Measurements from ENCODE around the gene PPARG.

The PPARG gene

DNA sequence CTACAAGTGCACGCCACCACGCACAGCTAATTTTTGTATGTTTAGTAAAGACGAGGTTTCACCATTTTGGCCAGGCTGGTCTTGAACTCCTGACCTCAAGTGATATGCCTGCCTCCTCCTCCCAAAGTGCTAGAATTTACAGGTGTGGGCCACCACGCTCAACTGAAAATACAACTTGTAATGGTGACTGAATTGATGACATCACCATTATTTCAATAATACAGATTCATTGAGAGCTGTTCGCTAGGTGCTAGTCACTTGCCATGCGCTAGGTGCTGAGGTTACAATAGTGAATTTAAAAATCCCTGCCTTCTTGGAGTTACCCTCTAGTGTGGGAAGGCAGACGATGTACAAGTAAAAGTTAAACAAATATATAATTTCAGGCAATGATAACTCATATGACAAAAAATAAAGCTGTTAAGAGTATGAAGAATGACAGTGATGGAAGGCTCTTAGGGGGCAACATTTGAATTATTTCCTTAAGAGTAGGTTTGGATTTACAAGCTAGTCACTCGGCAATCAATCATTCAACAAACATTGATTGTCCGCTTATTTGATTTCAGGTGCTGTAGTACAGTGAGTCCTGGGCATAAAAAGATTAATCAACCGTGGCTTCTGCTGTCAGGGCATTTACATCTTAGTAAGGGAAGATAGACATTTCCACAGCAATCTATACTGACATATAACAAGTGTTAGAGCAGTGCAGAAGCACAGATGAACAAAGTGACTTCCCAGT is 9.1 kb upstream of the PPARG start:
- Histone ChIP-seq H3K9ac (ENCODE audit: low read length) (no peak overlapping the region), H3K79me1 (replicated peaks; ENCODE audit: low read length, poor library complexity, severe bottlenecking) (no peaks in the 10 kb centered on the region), H4K8ac (ENCODE audit: low read length) (no peak overlapping the region), H3K4me2 (ENCODE audit: low read length, poor library complexity, severe bottlenecking) (no peak overlapping the region), H3K23ac (ENCODE audit: low read length in 2 of 2) (no peak overlapping the region), H3K9me3 (ENCODE audit: control insufficient read depth, low read length) (no peaks in the 10 kb centered on the region), H3K4ac (ENCODE audit: low read depth in 1 of 2, low read length in 2 of 2) (no peak overlapping the region), H3K36me3 (ENCODE audit: control insufficient read depth in 1 of 2, insufficient read depth in 2 of 2, low read depth in 1 of 2, low read length in 2 of 2) (no peaks in the 10 kb centered on the region), H2AK5ac (ENCODE audit: low read length, severe bottlenecking) (no peak overlapping the region), H4K91ac (ENCODE audit: low read length) (no peak overlapping the region), H2BK15ac (ENCODE audit: low read depth, poor library complexity, severe bottlenecking) (no peak overlapping the region), H3K18ac (ENCODE audit: low read depth in 1 of 2, low read length in 2 of 2) (no peak overlapping the region), H2AFZ (ENCODE audit: low read depth, low read length) (no peak overlapping the region), H3K27me3 (ENCODE audit: control insufficient read depth in 1 of 2, insufficient read depth in 1 of 2, low read length in 2 of 2) (no peaks in the 10 kb centered on the region), H3K27ac (ENCODE audit: low read length, poor library complexity, severe bottlenecking) (no peak overlapping the region), H3K4me1 (ENCODE audit: control insufficient read depth, insufficient read depth, low read depth, low read length) (no peaks in the 10 kb centered on the region), H3K4me3 (ENCODE audit: insufficient read depth in 1 of 2, low read depth in 1 of 2, low read length in 2 of 2) (no peak overlapping the region), H3K14ac (ENCODE audit: low read length in 2 of 2) (no peak overlapping the region), H2BK5ac (ENCODE audit: low read depth, low read length, poor library complexity, severe bottlenecking) (no peak overlapping the region), H2BK12ac (ENCODE audit: low read length in 2 of 2) (no peak overlapping the region), H2BK120ac (ENCODE audit: low read depth, low read length) (no peak overlapping the region)
- 95% methylated on average over 3 of the region's 10 CpGs for WGBS
- no peak for DNase-seq

- Histone ChIP-seq H2AFZ (ENCODE audit: low read depth, low read length) (no peak overlapping the region), H3K4me1 (ENCODE audit: control insufficient read depth, insufficient read depth, low read depth, low read length) (no peaks in the 10 kb centered on the region), H3K27me3 (ENCODE audit: control insufficient read depth in 1 of 2, insufficient read depth in 1 of 2, low read length in 2 of 2) (no peaks in the 10 kb centered on the region), H2AK5ac (ENCODE audit: low read length, severe bottlenecking) (no peak overlapping the region), H4K91ac (ENCODE audit: low read length) (no peak overlapping the region), H2BK15ac (ENCODE audit: low read depth, poor library complexity, severe bottlenecking) (no peak overlapping the region), H3K9ac (ENCODE audit: low read length) (no peak overlapping the region), H3K4ac (ENCODE audit: low read depth in 1 of 2, low read length in 2 of 2) (no peak overlapping the region), H2BK120ac (ENCODE audit: low read depth, low read length) (no peak overlapping the region), H3K4me2 (ENCODE audit: low read length, poor library complexity, severe bottlenecking) (no peak overlapping the region), H3K23ac (ENCODE audit: low read length in 2 of 2) (no peak overlapping the region), H2BK12ac (ENCODE audit: low read length in 2 of 2) (no peak overlapping the region), H3K27ac (ENCODE audit: low read length, poor library complexity, severe bottlenecking) (no peak overlapping the region), H3K4me3 (ENCODE audit: insufficient read depth in 1 of 2, low read depth in 1 of 2, low read length in 2 of 2) (no peak overlapping the region), H3K79me1 (replicated peaks; ENCODE audit: low read length, poor library complexity, severe bottlenecking) (no peaks in the 10 kb centered on the region), H3K14ac (ENCODE audit: low read length in 2 of 2) (no peak overlapping the region), H4K8ac (ENCODE audit: low read length) (no peak overlapping the region), H3K36me3 (ENCODE audit: control insufficient read depth in 1 of 2, insufficient read depth in 2 of 2, low read depth in 1 of 2, low read length in 2 of 2) (no peaks in the 10 kb centered on the region), H2BK5ac (ENCODE audit: low read depth, low read length, poor library complexity, severe bottlenecking) (no peak overlapping the region), H3K9me3 (ENCODE audit: control insufficient read depth, low read length) (no peaks in the 10 kb centered on the region), H3K18ac (ENCODE audit: low read depth in 1 of 2, low read length in 2 of 2) (no peak overlapping the region)
- DNase-seq, result no peak
- WGBS, result 72% methylated on average over 8 of the region's 9 CpGs
Measured at GRCh38 chr3:12280357-12280806, 8.5 kb upstream of the PPARG start.

DNA sequence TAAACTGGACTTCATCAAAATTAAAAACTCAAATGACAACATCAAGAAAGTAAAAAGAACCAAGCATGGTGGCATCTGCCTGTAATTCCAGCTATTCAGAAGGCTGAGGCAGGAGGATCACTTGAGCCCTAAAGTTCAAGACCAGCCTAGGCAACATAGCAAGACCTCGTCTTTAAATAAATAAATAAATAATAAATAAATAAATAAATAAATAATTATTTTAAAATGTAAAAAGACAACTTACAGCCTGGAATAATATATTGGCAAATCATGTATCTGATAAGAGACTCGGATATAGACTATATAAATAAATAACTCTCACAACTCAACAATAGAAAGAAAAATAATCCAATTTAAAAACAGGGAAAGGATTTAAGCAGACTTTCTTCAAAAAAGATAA is 4.3 kb upstream of the PPARG start:
- DNase-seq, result no peak
- H3K18ac ChIP-seq (ENCODE audit: low read depth in 1 of 2, low read length in 2 of 2), result no peak overlapping the region
- no peak overlapping the region for H2BK120ac ChIP-seq (ENCODE audit: low read depth, low read length)
- H3K4me2 ChIP-seq (ENCODE audit: low read length, poor library complexity, severe bottlenecking), result no peak overlapping the region
- no peak overlapping the region for H2BK15ac ChIP-seq (ENCODE audit: low read depth, poor library complexity, severe bottlenecking)
- no peak overlapping the region for H3K23ac ChIP-seq (ENCODE audit: low read length in 2 of 2)
- H3K4ac ChIP-seq (ENCODE audit: low read depth in 1 of 2, low read length in 2 of 2), result no peak overlapping the region
- no peaks in the 10 kb centered on the region for H3K27me3 ChIP-seq (ENCODE audit: control insufficient read depth in 1 of 2, insufficient read depth in 1 of 2, low read length in 2 of 2)
- H3K14ac ChIP-seq (ENCODE audit: low read length in 2 of 2), result no peak overlapping the region
- H3K79me1 ChIP-seq (replicated peaks; ENCODE audit: low read length, poor library complexity, severe bottlenecking), result no peaks in the 10 kb centered on the region
- H3K4me3 ChIP-seq (ENCODE audit: insufficient read depth in 1 of 2, low read depth in 1 of 2, low read length in 2 of 2), result no peak overlapping the region
- H3K9me3 ChIP-seq (ENCODE audit: control insufficient read depth, low read length), result no peaks in the 10 kb centered on the region
- no peak overlapping the region for H2BK12ac ChIP-seq (ENCODE audit: low read length in 2 of 2)
- no peak overlapping the region for H4K91ac ChIP-seq (ENCODE audit: low read length)
- peaks cover 5% of the 10 kb centered on the region for H3K4me1 ChIP-seq (ENCODE audit: control insufficient read depth, insufficient read depth, low read depth, low read length)
- no peak overlapping the region for H4K8ac ChIP-seq (ENCODE audit: low read length)
- H2BK5ac ChIP-seq (ENCODE audit: low read depth, low read length, poor library complexity, severe bottlenecking), result no peak overlapping the region
- no peak overlapping the region for H3K9ac ChIP-seq (ENCODE audit: low read length)
- H2AFZ ChIP-seq (ENCODE audit: low read depth, low read length), result no peak overlapping the region
- H2AK5ac ChIP-seq (ENCODE audit: low read length, severe bottlenecking), result no peak overlapping the region
- no peak overlapping the region for H3K27ac ChIP-seq (ENCODE audit: low read length, poor library complexity, severe bottlenecking)
- no CpG with 5 or more reads among the region's 2 CpGs for WGBS
- H3K36me3 ChIP-seq (ENCODE audit: control insufficient read depth in 1 of 2, insufficient read depth in 2 of 2, low read depth in 1 of 2, low read length in 2 of 2), result no peaks in the 10 kb centered on the region

- H3K23ac ChIP-seq (ENCODE audit: low read length in 2 of 2), result no peak overlapping the region
- no peaks in the 10 kb centered on the region for H3K27me3 ChIP-seq (ENCODE audit: control insufficient read depth in 1 of 2, insufficient read depth in 1 of 2, low read length in 2 of 2)
- no peak overlapping the region for H2AFZ ChIP-seq (ENCODE audit: low read depth, low read length)
- no peak overlapping the region for H4K8ac ChIP-seq (ENCODE audit: low read length)
- H2BK12ac ChIP-seq (ENCODE audit: low read length in 2 of 2), result no peak overlapping the region
- peaks cover 5% of the 10 kb centered on the region for H3K4me1 ChIP-seq (ENCODE audit: control insufficient read depth, insufficient read depth, low read depth, low read length)
- no peaks in the 10 kb centered on the region for H3K79me1 ChIP-seq (replicated peaks; ENCODE audit: low read length, poor library complexity, severe bottlenecking)
- no peak overlapping the region for H3K4me2 ChIP-seq (ENCODE audit: low read length, poor library complexity, severe bottlenecking)
- no peak overlapping the region for H2BK120ac ChIP-seq (ENCODE audit: low read depth, low read length)
- H3K9me3 ChIP-seq (ENCODE audit: control insufficient read depth, low read length), result no peaks in the 10 kb centered on the region
- H3K27ac ChIP-seq (ENCODE audit: low read length, poor library complexity, severe bottlenecking), result no peak overlapping the region
- no peak overlapping the region for H3K4me3 ChIP-seq (ENCODE audit: insufficient read depth in 1 of 2, low read depth in 1 of 2, low read length in 2 of 2)
- H2AK5ac ChIP-seq (ENCODE audit: low read length, severe bottlenecking), result no peak overlapping the region
- no peaks in the 10 kb centered on the region for H3K36me3 ChIP-seq (ENCODE audit: control insufficient read depth in 1 of 2, insufficient read depth in 2 of 2, low read depth in 1 of 2, low read length in 2 of 2)
- no peak overlapping the region for H3K18ac ChIP-seq (ENCODE audit: low read depth in 1 of 2, low read length in 2 of 2)
- WGBS, result 100% methylated on average over 2 of the region's 5 CpGs
- no peak overlapping the region for H2BK15ac ChIP-seq (ENCODE audit: low read depth, poor library complexity, severe bottlenecking)
- H3K14ac ChIP-seq (ENCODE audit: low read length in 2 of 2), result no peak overlapping the region
- no peak overlapping the region for H4K91ac ChIP-seq (ENCODE audit: low read length)
- no peak overlapping the region for H3K9ac ChIP-seq (ENCODE audit: low read length)
- no peak for DNase-seq
- H2BK5ac ChIP-seq (ENCODE audit: low read depth, low read length, poor library complexity, severe bottlenecking), result no peak overlapping the region
- no peak overlapping the region for H3K4ac ChIP-seq (ENCODE audit: low read depth in 1 of 2, low read length in 2 of 2)
Measured at GRCh38 chr3:12285003-12285555, 3.8 kb upstream of the PPARG start.

Measured in mesenchymal stem cell (in vitro differentiated cells and primary cell).